Esophagus muscularis mucosa (tissue), 4 donors: ENCODE measurements around the gene PRIM1.

Experiments used
- EP300 ChIP-seq: sonication (generic); formaldehyde crosslinking; IDR thresholded peaks from one replicate; pipeline ENCODE4 v1.6.1; 2017; ENCODE audit warnings: antibody characterized with exemption
- POLR2A ChIP-seq: fragments of 450-650 bp; IDR thresholded peaks from one replicate; pipeline ENCODE4 v1.6.1; 2017; ENCODE audit warnings: antibody characterized with exemption, moderate library complexity, mild to moderate bottlenecking, low read depth
- POLR2AphosphoS5 ChIP-seq, 2 donors: sonication (generic); formaldehyde crosslinking; IDR thresholded peaks; one replicate each; pipeline ENCODE4 v1.6.1; 2017; ENCODE audit warnings: antibody characterized with exemption in 2 of 2
- TF ChIP-seq, protein P1 (sequence below), 3 experiments: fragments of 200-600 bp in 2 of 3; fragments of 450-650 bp in 1 of 3; sonication (generic) in 2 of 3; IDR thresholded peaks; one replicate each; pipeline ENCODE4 v1.5.1; 2017 to 2019; ENCODE audit warnings: antibody characterized with exemption in 3 of 3, mild to moderate bottlenecking in 2 of 3, moderate library complexity in 1 of 3

- TF ChIP-seq, protein P1, sequence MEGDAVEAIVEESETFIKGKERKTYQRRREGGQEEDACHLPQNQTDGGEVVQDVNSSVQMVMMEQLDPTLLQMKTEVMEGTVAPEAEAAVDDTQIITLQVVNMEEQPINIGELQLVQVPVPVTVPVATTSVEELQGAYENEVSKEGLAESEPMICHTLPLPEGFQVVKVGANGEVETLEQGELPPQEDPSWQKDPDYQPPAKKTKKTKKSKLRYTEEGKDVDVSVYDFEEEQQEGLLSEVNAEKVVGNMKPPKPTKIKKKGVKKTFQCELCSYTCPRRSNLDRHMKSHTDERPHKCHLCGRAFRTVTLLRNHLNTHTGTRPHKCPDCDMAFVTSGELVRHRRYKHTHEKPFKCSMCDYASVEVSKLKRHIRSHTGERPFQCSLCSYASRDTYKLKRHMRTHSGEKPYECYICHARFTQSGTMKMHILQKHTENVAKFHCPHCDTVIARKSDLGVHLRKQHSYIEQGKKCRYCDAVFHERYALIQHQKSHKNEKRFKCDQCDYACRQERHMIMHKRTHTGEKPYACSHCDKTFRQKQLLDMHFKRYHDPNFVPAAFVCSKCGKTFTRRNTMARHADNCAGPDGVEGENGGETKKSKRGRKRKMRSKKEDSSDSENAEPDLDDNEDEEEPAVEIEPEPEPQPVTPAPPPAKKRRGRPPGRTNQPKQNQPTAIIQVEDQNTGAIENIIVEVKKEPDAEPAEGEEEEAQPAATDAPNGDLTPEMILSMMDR (IDR thresholded peaks at IDR 0.05), result no peak
- TF ChIP-seq POLR2A (no peak), EP300 (no peak), POLR2AphosphoS5 (IDR thresholded peaks at IDR 0.05) (no peak)
Measured at GRCh38 chr12:56759263-56759908, 7.3 kb upstream of the PRIM1 start.
